Stimulated activated CD4-positive, alpha-beta T cell treated with anti-CD3 and anti-CD28 coated beads, Interleukin-12 subunit alpha, Interleukin-12 subunit beta, amount 100 ng/mL, for 24 hours (primary cell): Measurements from ENCODE around the gene KCNJ2.

Source experiments
- DNase-seq, 2 experiments: peaks; one replicate each; pipeline ENCODE4 v3.0.0-alpha.2; 2020; ENCODE audit warnings: low read depth in 2 of 2

The KCNJ2 gene

GRCh38 chr17:70168977-70169708, at the start of gene KCNJ2:
Gene KCNJ2, plus strand, starts transcription at chr17:70169532. Its CDS starts 5,508 bp downstream, at chr17:70175040.
- DNase-seq = peak in 1 of 2 experiments; percentile 49

GRCh38 chr17:70119545-70119944, 49.8 kb upstream of the KCNJ2 start:
- no peak for DNase-seq

- DNase-seq = no peak
Observed at GRCh38 chr17:70119983-70120382, 49.3 kb upstream of the KCNJ2 start.

GRCh38 chr17:70120425-70120824, 48.9 kb upstream of the KCNJ2 start:
- no peak for DNase-seq

- no peak for DNase-seq
Observed at GRCh38 chr17:70121126-70121525, 48.2 kb upstream of the KCNJ2 start.

GRCh38 chr17:70123193-70123592, 46.1 kb upstream of the KCNJ2 start:
- no peak for DNase-seq

GRCh38 chr17:70124723-70125122, 44.6 kb upstream of the KCNJ2 start:
- DNase-seq = no peak

GRCh38 chr17:70127221-70127873, 42.0 kb upstream of the KCNJ2 start:
- DNase-seq = no peak

GRCh38 chr17:70128727-70129238, 40.5 kb upstream of the KCNJ2 start:
- no peak for DNase-seq

- no peak for DNase-seq
Observed at GRCh38 chr17:70130289-70130688, 39.0 kb upstream of the KCNJ2 start.

- no peak for DNase-seq
Observed at GRCh38 chr17:70132505-70132904, 36.8 kb upstream of the KCNJ2 start.

GRCh38 chr17:70134042-70134441, 35.3 kb upstream of the KCNJ2 start:
- no peak for DNase-seq

GRCh38 chr17:70134777-70135176, 34.6 kb upstream of the KCNJ2 start:
- DNase-seq = no peak

GRCh38 chr17:70136131-70136530, 33.2 kb upstream of the KCNJ2 start:
- no peak for DNase-seq

GRCh38 chr17:70137451-70138230, 31.7 kb upstream of the KCNJ2 start:
- DNase-seq = peak in 1 of 2 experiments; percentile 4

GRCh38 chr17:70138291-70138865, 31.0 kb upstream of the KCNJ2 start:
- no peak for DNase-seq

GRCh38 chr17:70139449-70139993, 29.8 kb upstream of the KCNJ2 start:
- no peak for DNase-seq

GRCh38 chr17:70144260-70144846, 25.0 kb upstream of the KCNJ2 start:
- DNase-seq = no peak

- no peak for DNase-seq
Observed at GRCh38 chr17:70153210-70153609, 16.1 kb upstream of the KCNJ2 start.

GRCh38 chr17:70157151-70157550, 12.2 kb upstream of the KCNJ2 start:
- DNase-seq = no peak

GRCh38 chr17:70158180-70158579, 11.2 kb upstream of the KCNJ2 start:
- DNase-seq = no peak
